Measurements from ENCODE around the gene ANKS1B.

Gene ANKS1B

DNA sequence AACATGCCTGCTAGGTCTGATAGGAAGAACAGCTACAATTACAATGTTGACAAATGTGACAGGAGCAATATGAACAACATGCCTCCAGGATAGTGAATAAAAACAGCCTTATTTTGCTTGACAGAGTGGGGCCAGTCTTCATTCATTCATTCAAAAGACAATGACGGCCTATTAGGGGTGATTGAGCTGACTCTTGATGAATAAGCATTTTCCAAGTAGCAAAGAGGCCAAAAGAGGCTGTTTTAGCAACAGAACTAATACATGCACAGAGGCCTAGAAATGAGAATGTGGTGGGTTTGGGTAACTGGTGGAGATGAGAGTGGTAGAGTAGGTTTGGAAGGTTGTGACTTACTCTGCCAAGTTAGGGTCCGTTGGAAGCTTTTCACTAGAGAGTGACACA lies 1201.3 kb downstream of the ANKS1B start:
- no peak for DNase-seq (ENCODE audit: low read depth, low spot score)

DNA sequence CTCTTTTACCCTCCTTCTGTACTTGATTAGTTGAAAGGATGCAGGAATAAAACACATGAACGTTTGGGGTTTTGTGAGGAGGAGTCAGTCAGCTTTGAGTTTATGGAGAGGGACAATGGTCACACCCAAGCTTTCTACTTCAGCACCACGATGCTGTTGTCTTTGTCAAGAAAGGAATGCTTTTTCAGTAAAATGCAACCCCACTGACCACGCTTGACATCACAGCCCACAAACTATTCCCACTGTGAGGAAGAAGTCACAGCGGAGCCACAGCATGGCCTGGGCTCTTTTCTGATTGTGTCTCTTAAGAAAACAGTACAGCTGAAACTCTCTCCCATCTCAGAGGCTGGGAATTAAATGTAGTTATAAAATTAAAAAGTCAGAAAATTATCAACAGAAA lies 1204.5 kb downstream of the ANKS1B start:
- DNase-seq (ENCODE audit: low read depth, low spot score), result peak; percentile 74

DNA sequence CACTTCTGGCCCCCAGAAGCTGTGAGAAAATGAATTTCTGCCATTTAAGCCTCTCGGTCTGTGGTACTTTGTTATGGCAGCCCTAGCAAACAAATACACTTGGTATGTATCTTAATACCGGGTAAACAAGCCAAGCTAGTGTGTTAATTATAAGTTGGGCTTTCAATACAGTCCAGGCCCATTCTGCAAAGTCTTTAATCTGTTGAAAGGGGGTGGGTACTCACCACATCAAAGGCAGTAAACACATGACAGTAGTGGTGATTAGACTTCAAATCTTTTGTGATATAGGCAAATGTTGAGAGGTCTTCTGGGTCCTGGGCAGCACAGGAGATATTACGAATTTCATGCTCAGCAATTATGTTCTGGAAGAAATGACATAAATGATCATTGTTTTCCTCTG lies 1211.9 kb downstream of the ANKS1B start:
- DNase-seq (ENCODE audit: low read depth, low spot score), result no peak

DNA sequence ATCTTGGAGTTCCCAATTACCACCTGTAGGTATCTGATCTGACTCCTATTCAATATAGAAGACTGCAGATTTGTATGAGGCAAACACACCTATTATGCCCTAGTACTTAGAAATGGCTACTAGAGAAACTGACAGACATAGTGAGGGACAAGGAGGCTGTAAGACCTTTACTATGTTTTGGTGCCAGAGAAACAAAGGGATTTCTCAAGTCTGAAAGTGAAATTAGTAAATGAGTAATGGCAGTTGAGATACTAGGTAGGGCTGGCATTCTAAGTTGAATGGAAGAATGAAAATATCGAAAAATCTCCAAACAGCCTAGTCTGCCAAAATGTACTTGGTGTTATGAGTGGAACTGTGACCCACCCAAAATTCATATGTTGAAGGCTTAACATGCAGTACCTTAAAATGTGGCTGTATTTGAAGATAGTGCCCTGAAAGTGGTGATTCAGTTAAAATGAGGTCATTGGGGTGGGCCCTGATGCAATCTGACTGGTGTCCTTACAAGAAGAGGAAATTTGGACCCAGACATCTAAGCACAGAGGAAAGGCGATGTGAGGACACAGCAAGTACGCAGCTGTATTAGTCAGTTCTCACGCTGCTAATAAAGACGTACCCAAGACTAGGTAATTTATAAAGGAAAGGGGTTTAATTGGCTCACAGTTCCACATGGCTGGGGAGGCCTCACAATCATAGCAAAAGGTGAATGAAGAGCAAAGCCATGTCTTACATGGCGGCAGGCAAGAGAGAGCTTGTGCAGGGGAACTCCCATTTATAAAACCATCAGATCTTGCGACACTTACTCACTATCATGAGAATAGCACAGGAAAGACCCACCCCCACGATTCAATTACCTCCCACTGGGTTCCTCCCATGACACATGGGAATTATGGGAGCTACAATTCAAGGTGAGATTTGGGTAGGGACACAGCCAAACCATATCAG lies 1212.7 kb downstream of the ANKS1B start:
- DNase-seq (ENCODE audit: low read depth, low spot score), result no peak

DNA sequence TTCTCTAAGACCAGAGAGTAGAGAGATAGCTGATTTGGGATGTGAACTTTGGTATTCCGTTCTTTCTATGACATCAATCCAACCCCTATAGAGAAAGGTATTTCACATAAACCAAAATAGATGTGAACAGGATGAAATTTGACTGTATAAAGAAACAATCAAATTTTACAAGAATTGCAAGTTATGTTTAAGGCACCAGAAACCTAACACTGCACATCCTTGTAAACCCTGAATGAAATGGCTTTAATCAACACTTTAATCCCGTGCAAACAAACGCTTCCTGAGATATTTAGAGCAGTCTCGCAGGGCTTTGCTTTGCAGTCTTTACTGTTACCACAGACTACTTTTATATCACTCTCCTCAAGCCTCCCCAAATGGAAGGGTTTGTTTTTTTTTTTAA lies 1214.5 kb downstream of the ANKS1B start:
- no peak for DNase-seq (ENCODE audit: low read depth, low spot score)

DNA sequence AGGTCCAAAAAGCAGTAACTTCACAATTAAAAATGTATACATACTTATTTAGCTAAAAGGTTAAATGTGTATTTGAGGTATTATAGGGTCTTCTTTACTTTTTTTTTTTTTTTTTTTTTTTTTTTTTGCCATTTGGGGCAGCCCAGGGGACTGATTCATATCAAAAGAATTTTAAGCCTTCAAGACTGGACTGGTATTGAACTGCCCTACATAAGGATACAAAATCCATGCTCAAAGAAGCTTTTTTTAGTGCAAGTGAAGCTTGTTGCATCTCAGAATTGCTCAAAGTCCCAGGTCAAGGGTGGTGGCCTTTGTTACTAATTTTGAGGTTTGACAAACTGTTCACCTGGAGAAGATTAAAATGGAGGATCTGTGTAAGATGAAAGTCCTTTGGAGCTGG lies 1215.7 kb downstream of the ANKS1B start:
- peak; percentile 13 for DNase-seq (ENCODE audit: low read depth, low spot score)

DNA sequence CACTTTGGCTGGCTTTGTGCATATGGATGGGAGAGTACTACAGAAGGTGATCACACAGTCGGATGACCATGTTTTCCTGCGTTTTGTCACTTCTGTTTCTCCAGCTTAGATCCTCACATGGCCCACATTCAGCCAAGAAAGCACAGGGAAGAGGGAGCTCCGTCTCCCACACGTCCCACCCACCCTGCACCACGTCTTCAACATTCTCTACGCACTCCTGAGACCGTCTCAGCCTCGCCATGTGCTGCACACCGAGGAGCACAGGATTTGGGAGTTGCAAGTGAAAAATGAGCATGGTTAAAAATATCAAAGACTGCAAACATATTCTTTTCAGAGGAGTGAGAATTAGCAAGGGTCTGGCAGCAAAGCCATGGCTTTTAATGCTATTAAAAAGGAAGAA lies 1217.5 kb downstream of the ANKS1B start:
- no peak for DNase-seq (ENCODE audit: low read depth, low spot score)

DNA sequence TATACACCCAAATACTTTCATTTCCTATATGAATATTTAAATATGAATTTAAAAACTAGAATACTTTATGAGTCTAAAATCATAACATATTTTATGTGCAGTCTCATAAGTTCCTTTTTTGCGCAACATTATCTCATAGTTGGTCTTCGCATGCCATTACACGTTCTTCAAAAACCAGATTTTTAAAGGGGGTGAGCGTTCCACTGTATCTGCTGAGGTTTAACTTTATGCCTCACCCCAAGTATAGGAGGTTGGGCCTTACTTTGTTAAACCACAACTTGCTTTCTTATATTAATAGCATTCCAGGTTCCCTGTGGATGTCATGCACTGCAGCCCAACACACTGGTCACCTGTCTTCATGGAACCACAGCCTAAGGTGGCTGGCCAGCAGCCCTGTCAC lies 1221.1 kb downstream of the ANKS1B start:
- DNase-seq (ENCODE audit: low read depth, low spot score), result no peak

DNA sequence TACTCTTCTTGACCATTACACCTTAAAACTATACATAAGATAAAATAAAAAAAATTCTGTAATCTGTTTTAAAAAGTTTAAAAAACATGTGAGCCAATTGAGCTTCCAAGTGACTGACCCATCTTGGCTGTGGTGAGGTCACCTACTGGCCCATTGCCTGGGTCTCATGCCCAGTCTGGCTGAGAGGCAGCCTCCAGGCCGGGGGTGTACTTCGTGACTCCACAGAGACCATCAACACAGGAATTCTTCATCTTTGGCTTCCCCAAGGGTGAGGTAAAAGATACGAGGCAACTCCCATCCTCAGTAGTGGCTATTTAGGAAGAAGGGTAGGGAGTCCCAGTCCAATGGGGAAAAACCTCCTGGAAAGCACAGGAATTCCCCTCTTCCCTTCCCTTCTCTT lies 1226.4 kb downstream of the ANKS1B start:
- peak; percentile 85 for DNase-seq (ENCODE audit: low read depth, low spot score)

DNA sequence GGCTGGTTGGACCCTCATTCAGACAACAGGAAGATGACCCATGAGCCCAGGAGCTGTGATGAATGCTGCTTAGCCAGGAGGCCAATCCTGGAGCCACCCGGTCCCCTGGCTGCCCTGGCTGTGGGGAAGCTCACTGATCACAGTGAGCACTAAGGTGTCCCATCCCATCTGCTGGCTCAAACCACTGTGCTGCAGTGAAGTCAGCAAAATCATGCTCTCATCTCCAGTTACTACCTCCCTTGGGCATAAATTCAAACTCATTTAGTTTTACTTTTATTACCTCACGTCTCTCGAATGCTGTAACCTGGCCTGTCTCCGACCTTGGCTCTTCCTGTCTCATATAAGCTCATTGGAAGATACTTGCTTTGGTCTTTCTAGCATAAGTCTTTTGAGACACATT lies 1227.3 kb downstream of the ANKS1B start:
- DNase-seq (ENCODE audit: low read depth, low spot score), result no peak

DNA sequence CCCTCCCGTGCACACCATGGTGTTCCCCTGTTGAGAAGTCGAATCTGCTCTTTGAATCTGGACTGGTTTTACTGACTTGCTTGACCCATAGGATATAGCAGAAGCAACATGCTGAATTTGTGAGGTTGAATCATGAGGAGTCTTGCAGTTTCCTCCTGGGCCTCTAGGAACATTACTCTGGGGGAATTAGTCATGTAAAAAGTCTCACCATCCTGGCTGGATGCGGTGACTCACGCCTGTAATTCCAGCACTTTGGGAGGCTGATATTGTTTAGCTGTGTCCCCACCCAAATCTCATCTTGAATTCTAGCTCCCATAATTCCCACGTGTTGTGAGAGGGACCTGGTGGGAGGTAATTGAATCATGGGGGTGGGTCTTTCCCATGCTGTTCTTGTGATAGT lies 1228.9 kb downstream of the ANKS1B start:
- peak; percentile 65 for DNase-seq (ENCODE audit: low read depth, low spot score)

DNA sequence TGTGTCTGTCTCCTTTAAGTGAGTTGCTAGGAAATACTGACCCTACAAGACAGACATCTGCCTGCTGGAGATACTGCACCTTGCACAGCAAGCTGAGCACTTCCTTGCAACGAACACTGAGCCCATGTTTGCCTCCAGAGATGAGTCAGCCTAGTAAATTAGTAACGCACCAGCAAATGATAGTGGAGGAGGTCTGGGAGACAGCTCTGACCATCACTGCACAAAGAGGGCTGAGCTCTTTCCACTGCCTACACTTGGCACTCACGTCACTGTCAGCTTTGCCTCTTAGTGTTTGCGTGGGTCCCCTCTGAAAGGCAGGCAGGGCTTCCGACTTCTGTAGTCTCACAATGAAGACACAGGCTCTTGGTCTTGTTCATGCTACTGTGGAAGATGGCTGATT lies 1230.6 kb downstream of the ANKS1B start:
- DNase-seq (ENCODE audit: low read depth, low spot score), result peak; percentile 77

DNA sequence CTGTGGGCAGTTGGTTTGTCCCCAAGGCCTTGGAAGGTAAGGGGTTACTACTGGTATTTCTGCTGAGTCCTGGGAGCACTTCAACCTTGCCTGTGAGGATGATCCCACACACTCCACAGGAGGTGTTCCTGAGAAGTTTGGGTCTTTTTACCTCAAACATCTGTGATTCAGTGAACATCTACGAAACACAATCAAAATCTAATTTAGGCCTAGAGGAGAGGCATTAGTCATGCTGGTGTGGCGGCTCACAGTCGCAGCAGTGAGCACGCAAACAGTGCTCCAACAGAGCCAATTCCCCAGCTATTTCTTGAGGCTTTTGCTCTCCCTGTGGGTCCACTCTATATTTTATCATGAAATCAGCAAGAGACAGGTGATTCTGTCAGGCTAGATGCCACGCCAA lies 1232.0 kb downstream of the ANKS1B start:
- peak; percentile 88 for DNase-seq (ENCODE audit: low read depth, low spot score)

DNA sequence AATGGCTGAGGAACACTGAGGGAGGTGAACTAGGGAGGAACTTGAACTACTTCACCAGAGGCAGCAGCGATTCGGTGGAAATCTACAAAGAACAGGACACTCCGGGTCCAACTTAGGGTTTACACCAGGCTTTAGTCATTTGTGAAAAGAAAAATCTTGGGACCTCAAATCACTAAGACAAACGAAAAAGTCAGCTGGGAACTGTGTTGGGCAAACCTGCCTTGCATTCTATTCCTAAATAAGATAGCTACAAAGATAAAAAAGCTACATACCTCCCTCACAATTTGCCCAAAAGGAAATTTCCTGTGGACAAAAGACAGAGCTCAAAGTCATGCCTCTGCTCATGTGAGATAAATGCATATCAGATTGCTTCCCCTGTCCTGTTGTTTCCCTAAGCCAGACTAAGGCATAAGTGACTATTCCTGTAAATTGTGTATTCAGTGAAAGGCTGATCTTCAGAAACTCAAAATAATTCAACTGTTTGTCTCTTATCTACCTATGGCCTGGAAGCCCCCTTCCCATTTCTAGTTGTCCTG lies 1233.1 kb downstream of the ANKS1B start:
- DNase-seq (ENCODE audit: low read depth, low spot score), result no peak

DNA sequence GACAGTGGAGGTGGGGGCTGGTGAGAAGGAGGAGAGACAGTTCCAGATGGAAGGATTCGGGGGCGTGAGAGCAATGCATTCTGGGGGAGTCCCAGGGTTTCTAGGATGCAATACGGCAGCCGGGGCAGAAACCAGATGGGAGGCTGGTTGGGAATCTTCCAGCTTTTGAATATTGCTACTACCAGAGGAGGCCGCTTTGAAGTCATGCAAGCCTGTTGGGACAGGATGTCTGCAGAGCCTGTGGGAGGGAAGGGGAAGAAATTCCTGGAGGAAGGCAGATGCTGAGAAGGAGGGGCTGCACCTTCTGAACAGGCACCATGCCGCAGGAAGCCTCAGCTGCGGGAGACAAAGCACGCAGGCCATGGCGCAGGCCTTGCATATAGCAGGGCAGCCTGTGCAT lies 1234.2 kb downstream of the ANKS1B start:
- DNase-seq (ENCODE audit: low read depth, low spot score), result no peak

DNA sequence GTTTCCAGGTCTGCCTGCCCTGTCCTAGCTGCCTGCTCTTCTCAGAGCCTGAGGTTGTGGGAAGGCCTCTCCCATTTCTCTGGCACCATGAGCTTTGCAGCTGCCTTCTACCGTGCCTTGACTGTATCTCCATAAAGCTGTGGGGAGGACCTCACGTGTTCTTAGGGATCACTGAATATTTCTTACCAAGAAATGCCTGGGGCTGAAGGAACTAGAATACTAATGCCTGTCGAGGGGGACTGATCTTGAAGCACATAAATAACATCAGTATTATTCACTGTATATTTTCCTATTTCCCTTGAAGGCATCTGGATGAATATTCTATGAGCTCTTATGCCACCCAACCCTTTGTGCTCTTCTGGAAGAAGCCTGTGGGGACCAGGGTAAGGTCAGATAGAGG lies 1236.3 kb downstream of the ANKS1B start:
- DNase-seq (ENCODE audit: low read depth, low spot score), result no peak

DNA sequence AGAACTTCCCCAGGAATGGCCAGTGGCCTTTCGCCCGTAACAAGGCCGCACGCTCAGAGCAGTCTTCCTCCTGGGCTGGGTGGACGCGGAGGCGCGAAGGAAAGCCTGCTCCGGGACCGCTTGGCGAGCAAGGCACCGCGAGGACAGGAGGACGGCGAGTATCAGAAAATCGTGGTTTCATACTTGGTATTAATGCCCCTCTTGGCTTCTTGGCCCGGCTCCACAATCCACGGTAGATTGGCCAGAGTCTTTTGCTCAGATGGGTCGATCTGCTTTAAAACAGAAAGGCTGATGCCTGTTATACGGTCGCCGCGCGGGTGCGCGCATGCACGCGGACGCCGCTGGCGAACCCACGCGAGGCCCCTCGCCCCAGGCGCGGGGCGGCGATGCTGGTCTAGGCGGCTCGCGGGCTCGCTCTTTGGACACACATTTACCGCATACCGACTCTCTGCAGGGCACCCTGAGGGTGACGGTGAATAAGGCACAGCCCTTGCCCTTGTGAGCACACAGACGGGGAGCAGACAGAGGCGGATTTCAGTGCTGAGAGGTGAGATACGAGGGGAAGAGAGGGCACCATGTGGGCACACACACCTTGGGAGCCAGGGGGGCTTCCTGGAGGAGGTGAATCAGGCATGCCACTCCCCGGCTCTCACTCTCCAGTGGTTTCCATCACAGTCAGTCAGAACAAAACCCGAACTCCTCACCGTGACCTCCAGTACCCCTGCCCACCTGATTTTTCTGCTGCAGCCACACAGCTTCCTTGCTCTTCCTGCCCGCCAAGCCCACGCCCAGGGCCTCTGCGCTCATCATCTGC lies 1239.0 kb downstream of the ANKS1B start:
- DNase-seq (ENCODE audit: low read depth, low spot score), result peak; percentile 57

DNA sequence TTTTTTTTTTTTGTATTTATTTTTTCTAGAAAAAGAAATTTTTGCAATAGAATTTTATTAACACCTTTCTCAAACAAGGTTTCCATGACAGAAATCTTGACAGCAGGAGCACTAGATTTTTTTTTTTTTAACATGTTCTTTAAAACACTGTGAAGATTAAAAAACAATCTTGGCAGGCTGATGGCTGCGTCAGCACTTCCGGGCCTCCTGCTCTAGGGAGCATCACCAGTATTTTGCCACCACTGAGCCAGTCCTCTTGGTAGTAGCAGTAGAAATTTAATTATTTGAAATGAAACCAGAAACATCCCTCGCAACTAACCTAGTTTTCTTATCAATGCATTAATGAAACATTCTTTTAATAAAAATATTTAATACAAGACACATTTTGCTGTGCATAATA lies 1240.1 kb downstream of the ANKS1B start:
- no peak for DNase-seq (ENCODE audit: low read depth, low spot score)

DNA sequence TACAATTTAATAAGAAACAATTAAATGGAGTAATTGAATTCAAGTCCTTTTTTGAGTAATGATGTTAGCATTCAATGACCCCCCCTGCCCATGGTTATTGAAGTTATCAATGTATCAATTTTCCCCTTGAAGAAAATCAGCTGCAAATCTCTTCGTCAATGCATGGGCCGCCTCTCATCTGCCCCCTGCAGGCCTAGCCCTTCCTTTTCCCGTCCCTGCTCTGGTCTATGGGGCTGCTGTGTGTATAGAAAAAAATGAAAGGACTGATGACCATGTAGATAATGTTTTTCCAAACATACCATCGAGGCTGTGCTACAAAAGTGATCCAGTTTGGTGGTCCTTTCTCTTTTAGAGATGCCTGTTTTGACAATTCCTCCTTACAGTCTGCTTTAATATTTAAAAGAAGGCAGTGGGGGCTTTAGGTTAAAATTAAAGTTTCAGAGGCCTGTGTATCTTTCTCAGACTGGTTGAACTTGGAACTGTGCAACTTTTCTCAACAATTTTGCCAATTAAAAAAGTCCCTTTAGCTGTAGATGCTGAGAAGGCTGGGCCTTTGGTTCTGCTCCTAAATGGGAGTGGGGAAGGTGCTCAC lies 1241.3 kb downstream of the ANKS1B start:
- DNase-seq (ENCODE audit: low read depth, low spot score), result peak; percentile 46

DNA sequence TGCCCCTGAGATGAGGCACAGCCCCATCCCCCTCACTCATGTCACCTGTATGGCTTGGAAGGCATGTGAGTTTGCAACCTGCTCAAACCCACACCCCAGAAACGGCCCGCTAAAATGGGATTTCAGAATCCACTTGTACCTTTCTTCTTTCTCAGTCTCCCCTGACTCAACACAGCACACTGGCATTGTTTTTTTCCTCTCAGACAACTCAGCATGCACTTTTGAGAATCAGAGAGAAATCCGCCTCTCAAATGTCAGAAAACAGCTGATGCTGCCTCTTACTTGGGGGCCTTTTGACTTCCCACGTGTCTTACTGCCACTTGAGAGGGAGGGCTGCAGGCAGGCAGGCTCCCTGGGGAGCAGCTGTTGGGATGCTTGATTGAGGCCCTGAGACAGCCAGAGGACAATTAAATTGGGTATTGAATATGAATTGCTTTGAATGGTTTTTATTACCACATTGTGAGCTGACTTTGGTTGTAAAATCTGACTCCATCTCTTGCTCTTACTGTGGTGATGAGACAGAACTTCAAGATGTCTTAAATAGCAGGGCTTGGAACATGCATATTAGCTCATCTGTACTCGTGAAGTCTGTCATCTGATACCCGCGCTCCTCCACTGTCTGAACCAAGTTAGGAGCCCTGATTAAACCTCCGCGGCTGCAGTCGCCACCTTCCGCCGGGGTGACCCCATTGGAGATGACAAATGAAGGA lies 1243.0 kb downstream of the ANKS1B start:
- DNase-seq (ENCODE audit: low read depth, low spot score), result no peak

DNA sequence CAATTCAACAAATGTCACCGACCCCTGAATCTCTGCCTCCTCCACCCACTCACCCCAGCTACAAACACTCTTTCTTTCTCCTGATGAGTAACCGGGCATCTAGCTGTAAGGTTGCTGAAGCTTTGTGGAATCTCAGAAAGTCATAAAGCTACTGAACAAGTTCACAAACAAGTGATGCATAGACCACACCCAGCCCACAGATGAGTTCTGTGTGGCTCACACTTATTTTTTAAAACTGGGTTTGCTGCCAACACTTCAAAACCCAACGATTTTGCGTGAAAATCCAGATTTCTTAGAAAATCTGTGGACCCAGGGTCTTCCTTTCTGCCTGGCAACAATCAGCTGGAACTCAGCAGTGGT lies 1243.6 kb downstream of the ANKS1B start:
- no peak for DNase-seq (ENCODE audit: low read depth, low spot score)

DNA sequence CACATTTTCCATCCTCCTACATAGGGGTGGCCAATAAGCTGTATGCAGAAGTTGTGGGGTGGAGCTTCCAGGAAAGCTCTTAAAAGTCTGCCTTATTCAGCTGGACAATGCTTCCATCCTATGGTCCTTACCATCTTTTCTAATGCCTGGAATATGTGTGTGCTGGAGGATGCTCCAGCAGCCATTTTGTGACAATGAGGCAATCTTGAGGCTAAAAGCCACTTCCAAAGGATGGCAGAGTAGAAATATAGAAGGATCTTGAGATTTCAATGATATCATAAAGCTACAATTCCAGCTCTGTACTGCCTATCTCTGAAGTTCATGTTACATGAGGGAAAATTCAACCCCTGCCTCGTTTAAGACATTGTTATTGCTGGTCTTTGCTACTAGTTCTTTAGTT lies 1244.0 kb downstream of the ANKS1B start:
- DNase-seq (ENCODE audit: low read depth, low spot score), result no peak
